Keratinocyte (primary cell): Measurements from ENCODE around the gene TSC22D2. TPM values are rescaled to one million over a fixed set of nuclear protein-coding genes. Genes with fewer than 3 reads are reported as not detected.
A peak's percentile ranks its signal among the peaks of the same experiment; 100 is the strongest.

Source experiments
- DNase-seq: peaks from one replicate; pipeline ENCODE4 v3.0.0-alpha.2; 2011; ENCODE audit warnings: low read depth, missing footprints, low spot score
- FAIRE-seq: peaks from 2 replicates; lab custom pipeline; 2011; peaks lifted over from hg19 to GRCh38; lab: Jason Lieb, UNC
- H2AFZ ChIP-seq: 2 replicates; pipeline ENCODE4 v1.6.0; 2012; ENCODE audit warnings: low read length, control low read depth, inconsistent platforms; ENCODE audit not compliant: control insufficient read depth
- H3K27ac ChIP-seq: 2 replicates; pipeline ENCODE4 v1.5.1; 2011; ENCODE audit warnings: low read length; ENCODE audit not compliant: control insufficient read depth, insufficient read depth
- H3K27me3 ChIP-seq: 3 replicates; pipeline ENCODE4 v1.6.0; 2011; ENCODE audit warnings: low read length; ENCODE audit not compliant: control insufficient read depth, insufficient read depth; ENCODE audit errors: extremely low read depth
- H3K36me3 ChIP-seq, 2 experiments: 2 replicates in 1 of 2; 3 replicates in 1 of 2; pipeline ENCODE4 v1.5.1; 2011; ENCODE audit warnings: low read length in 2 of 2, mild to moderate bottlenecking in 1 of 2; ENCODE audit not compliant: control insufficient read depth in 2 of 2, insufficient read depth in 2 of 2; ENCODE audit errors: extremely low read depth in 1 of 2
- H3K4me1 ChIP-seq: 3 replicates; pipeline ENCODE4 v1.5.1; 2011; ENCODE audit warnings: low read length; ENCODE audit not compliant: control insufficient read depth, insufficient read depth; ENCODE audit errors: extremely low read depth
- H3K4me2 ChIP-seq: 3 replicates; pipeline ENCODE4 v1.6.0; 2011; ENCODE audit warnings: low read depth, low read length; ENCODE audit not compliant: control insufficient read depth, insufficient read depth; ENCODE audit errors: extremely low read depth
- H3K4me3 ChIP-seq, 3 experiments: fragments of 200-600 bp in 1 of 3; sonication (generic) in 1 of 3; 2 replicates in 2 of 3; 3 replicates in 1 of 3; pipeline ENCODE4 v1.5.1; 2011 to 2016; ENCODE audit warnings: low read length in 3 of 3, mild to moderate bottlenecking in 3 of 3, control low read depth in 2 of 3, inconsistent platforms in 1 of 3, low read depth in 1 of 3, mixed read lengths in 1 of 3, mixed run types in 1 of 3, moderate library complexity in 1 of 3; ENCODE audit not compliant: control insufficient read depth in 2 of 3, insufficient read depth in 2 of 3; ENCODE audit errors: extremely low read depth in 1 of 3
- H3K79me2 ChIP-seq: 2 replicates; pipeline ENCODE4 v1.6.0; 2012; ENCODE audit warnings: low read length; ENCODE audit not compliant: control insufficient read depth, insufficient read depth
- H3K9ac ChIP-seq: 3 replicates; pipeline ENCODE4 v1.6.0; 2011; ENCODE audit warnings: low read length; ENCODE audit not compliant: control insufficient read depth, insufficient read depth; ENCODE audit errors: extremely low read depth
- H3K9me1 ChIP-seq: 3 replicates; pipeline ENCODE4 v1.6.0; 2011; ENCODE audit warnings: low read length; ENCODE audit not compliant: control insufficient read depth, insufficient read depth; ENCODE audit errors: extremely low read depth
- H3K9me3 ChIP-seq: 2 replicates; pipeline ENCODE4 v1.5.1; 2012; ENCODE audit warnings: low read depth, low read length; ENCODE audit not compliant: control insufficient read depth
- H4K20me1 ChIP-seq: 3 replicates; pipeline ENCODE4 v1.6.0; 2011; ENCODE audit warnings: low read length; ENCODE audit not compliant: control insufficient read depth, insufficient read depth; ENCODE audit errors: extremely low read depth
- EZH2 ChIP-seq: IDR thresholded peaks from one replicate; pipeline ENCODE4 v1.6.1; 2012; ENCODE audit warnings: inconsistent platforms, mild to moderate bottlenecking, low read length, moderate library complexity
- dilution Hi-C: fragments of 300-500 bp; cut with MboI; formaldehyde crosslinking; loops from one replicate; pipeline ENCODE4 v1.7.0; 2020; ENCODE audit warnings: low sequenced_read_pairs; ENCODE audit not compliant: extremely low pct_ligation_motif_present
- polyA plus RNA-seq, 5 experiments: library from polyadenylated mRNA; depleted of rRNA in 3 of 5; stranded (reverse) in 3 of 5; stranded (forward) in 1 of 5; unstranded in 1 of 5; fragments of >200 nt; gene quantifications; 1 replicate in 1 of 5; 2 replicates in 3 of 5; 3 replicates in 1 of 5; pipeline versions ENCODE4 v1.2.1 to v1.2.3, GENCODE V29; 2011 to 2012; ENCODE audit warnings: missing spikeins in 2 of 5, low read depth in 1 of 5, low replicate concordance in 1 of 5
- TF ChIP-seq, protein P1 (sequence below), 3 experiments: IDR thresholded peaks in 1 of 3; conservative IDR thresholded peaks in 1 of 3; optimal IDR thresholded peaks in 1 of 3; 2 replicates in 2 of 3; 3 replicates in 1 of 3; pipeline versions ENCODE3 to v1.5.1; 2011; ENCODE audit warnings: low read length in 3 of 3, mild to moderate bottlenecking in 3 of 3, moderate library complexity in 2 of 3, control low read depth in 1 of 3, inconsistent platforms in 1 of 3; ENCODE audit not compliant: insufficient read depth in 2 of 3; ENCODE audit errors: extremely low read depth in 1 of 3

Gene TSC22D2
- polyA plus RNA-seq, 1 donor (not counting 4 experiments of a cell fraction or from before 2014, with no cell fraction given), result 22.3 TPM

DNA sequence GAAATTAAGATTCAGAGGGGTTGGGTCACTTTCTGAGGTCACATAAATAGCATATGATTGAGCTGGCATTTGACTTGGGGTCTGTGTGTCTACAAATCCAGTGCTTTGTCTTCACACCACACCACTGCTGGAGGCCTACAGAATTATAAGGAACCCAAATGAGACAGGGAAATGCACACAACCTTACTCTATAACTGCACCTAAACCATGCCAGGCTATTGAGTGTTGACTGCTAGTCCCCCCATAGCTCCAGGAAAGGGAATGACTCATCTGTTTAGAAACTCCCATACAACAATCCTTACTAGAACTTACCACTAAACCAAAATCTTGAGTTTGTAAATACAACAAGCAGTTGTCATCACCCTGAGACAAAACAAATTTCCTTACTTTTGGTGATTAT is 16.9 kb upstream of the TSC22D2 start:
- Histone ChIP-seq H3K4me3 (no peak overlapping the region), H4K20me1 (no peaks in the 10 kb centered on the region), H3K36me3 (no peaks in the 10 kb centered on the region), H3K4me2 (no peak overlapping the region), H2AFZ (no peak overlapping the region), H3K9ac (no peak overlapping the region), H3K79me2 (no peaks in the 10 kb centered on the region), H3K9me1 (no peaks in the 10 kb centered on the region), H3K9me3 (no peaks in the 10 kb centered on the region), H3K4me1 (peaks cover 13% of the 10 kb centered on the region), H3K27ac (no peak overlapping the region), H3K27me3 (no peaks in the 10 kb centered on the region)
- dilution Hi-C loops, result no loop called here
- DNase-seq (no peak), FAIRE-seq (no peak)
- no peak for TF ChIP-seq EZH2
- TF ChIP-seq, protein P1, sequence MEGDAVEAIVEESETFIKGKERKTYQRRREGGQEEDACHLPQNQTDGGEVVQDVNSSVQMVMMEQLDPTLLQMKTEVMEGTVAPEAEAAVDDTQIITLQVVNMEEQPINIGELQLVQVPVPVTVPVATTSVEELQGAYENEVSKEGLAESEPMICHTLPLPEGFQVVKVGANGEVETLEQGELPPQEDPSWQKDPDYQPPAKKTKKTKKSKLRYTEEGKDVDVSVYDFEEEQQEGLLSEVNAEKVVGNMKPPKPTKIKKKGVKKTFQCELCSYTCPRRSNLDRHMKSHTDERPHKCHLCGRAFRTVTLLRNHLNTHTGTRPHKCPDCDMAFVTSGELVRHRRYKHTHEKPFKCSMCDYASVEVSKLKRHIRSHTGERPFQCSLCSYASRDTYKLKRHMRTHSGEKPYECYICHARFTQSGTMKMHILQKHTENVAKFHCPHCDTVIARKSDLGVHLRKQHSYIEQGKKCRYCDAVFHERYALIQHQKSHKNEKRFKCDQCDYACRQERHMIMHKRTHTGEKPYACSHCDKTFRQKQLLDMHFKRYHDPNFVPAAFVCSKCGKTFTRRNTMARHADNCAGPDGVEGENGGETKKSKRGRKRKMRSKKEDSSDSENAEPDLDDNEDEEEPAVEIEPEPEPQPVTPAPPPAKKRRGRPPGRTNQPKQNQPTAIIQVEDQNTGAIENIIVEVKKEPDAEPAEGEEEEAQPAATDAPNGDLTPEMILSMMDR (optimal IDR thresholded peaks at IDR 0.05 in 1 of 3, IDR thresholded peaks at IDR 0.05 in 1 of 3, conservative IDR thresholded peaks at IDR 0.05 in 1 of 3; ENCODE audit: extremely low read depth in 1 of 3, insufficient read depth in 2 of 3, low read length in 3 of 3), result no peak

DNA sequence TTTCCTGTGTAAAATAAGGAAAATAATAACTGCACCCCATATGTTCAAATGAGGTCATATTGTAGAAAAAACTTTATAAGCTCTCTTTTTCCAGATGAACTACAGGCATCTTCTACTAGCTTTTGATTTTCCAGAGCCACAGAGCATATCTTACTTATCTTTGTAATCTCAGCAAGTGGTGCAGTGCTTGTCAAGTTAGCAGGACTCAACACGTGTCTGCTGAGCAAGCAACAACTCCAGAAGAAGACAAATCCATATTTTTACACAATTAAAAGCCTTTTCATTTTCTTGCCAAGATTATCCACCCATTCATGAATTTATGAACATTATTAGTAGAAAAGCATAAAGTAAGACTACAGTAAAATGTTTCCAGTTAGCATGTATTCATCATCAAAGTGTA is 14.4 kb upstream of the TSC22D2 start:
- Histone ChIP-seq H3K36me3 (no peaks in the 10 kb centered on the region), H3K9me3 (no peaks in the 10 kb centered on the region), H3K9me1 (no peaks in the 10 kb centered on the region), H4K20me1 (no peaks in the 10 kb centered on the region), H3K27me3 (no peaks in the 10 kb centered on the region), H3K27ac (no peak overlapping the region), H2AFZ (no peak overlapping the region), H3K4me3 (no peak overlapping the region), H3K4me2 (peak overlapping the region; percentile 12), H3K9ac (no peak overlapping the region), H3K4me1 (peaks cover 13% of the 10 kb centered on the region), H3K79me2 (no peaks in the 10 kb centered on the region)
- dilution Hi-C loops, result no loop called here
- FAIRE-seq (no peak), DNase-seq (no peak)
- TF ChIP-seq EZH2, result no peak

- H3K9me1 ChIP-seq, result no peaks in the 10 kb centered on the region
- FAIRE-seq, result peak; percentile 5
These were observed 13.5 kb upstream of the TSC22D2 start for GRCh38 chr3:150394606-150395005.

More at GRCh38 chr3:150394606-150395005, 13.5 kb upstream of the TSC22D2 start:
- no peak overlapping the region for H3K27ac ChIP-seq
- no peak overlapping the region for H3K4me2 ChIP-seq
- no peak overlapping the region for H3K4me3 ChIP-seq
- TF ChIP-seq EZH2, result no peak
- TF ChIP-seq, protein P1 (optimal IDR thresholded peaks at IDR 0.05 in 1 of 3, IDR thresholded peaks at IDR 0.05 in 1 of 3, conservative IDR thresholded peaks at IDR 0.05 in 1 of 3; ENCODE audit: extremely low read depth in 1 of 3, insufficient read depth in 2 of 3, low read length in 3 of 3), result no peak
- H3K4me1 ChIP-seq, result peaks cover 13% of the 10 kb centered on the region
- H3K36me3 ChIP-seq, result no peaks in the 10 kb centered on the region
- no peaks in the 10 kb centered on the region for H3K9me3 ChIP-seq
- H4K20me1 ChIP-seq, result no peaks in the 10 kb centered on the region
- dilution Hi-C loops, result no loop called here
- no peaks in the 10 kb centered on the region for H3K27me3 ChIP-seq
- no peaks in the 10 kb centered on the region for H3K79me2 ChIP-seq
- DNase-seq, result no peak
- H2AFZ ChIP-seq, result no peak overlapping the region
- H3K9ac ChIP-seq, result no peak overlapping the region
